Adrenal gland (tissue), 5 donors: ENCODE data around the gene MYLK.

ENCODE experiments used
- CTCF ChIP-seq, 6 experiments: fragments of 450-650 bp in 4 of 6; fragments of 200-600 bp in 2 of 6; sonication (generic) in 1 of 6; IDR thresholded peaks; 1 replicate in 5 of 6; 2 replicates in 1 of 6; pipeline versions ENCODE4 v1.5.1 to v1.8.0; 2016 to 2021; ENCODE audit warnings: antibody characterized with exemption in 6 of 6, mild to moderate bottlenecking in 2 of 6, moderate library complexity in 1 of 6
- POLR2A ChIP-seq, 2 donors: fragments of 450-650 bp; IDR thresholded peaks; one replicate each; pipeline ENCODE4 v1.6.1; 2017; ENCODE audit warnings: antibody characterized with exemption in 2 of 2, mild to moderate bottlenecking in 2 of 2, moderate library complexity in 1 of 2
- donor health status: DM: no; HTN: no; CAD: no.

- TF ChIP-seq CTCF (IDR thresholded peaks at IDR 0.05) (no peak), POLR2A (IDR thresholded peaks at IDR 0.05) (no peak)
Measured at GRCh38 chr3:123627673-123628670, 256.2 kb downstream of the MYLK start.
